HG02840 (cell line): ENCODE data around the gene ARPP19.
"Not testable (repeated sequence)": the region's sequence is repeated elsewhere in the genome, so short reads cannot be mapped to it uniquely, and the experiment has no call there.

Experiments
- ATAC-seq: cut with Tn5 transposase; IDR thresholded peaks from one replicate; pipeline ENCODE4 v1.9.1; 2021; ENCODE audit warnings: mild to moderate bottlenecking, moderate library complexity, moderate number of reproducible peaks; ENCODE audit not compliant: unreplicated experiment, low FRiP score

Gene ARPP19

GRCh38 chr15:52517014-52517413 lies 51.8 kb downstream of the ARPP19 start:
- ATAC-seq, result no peak

- no peak for ATAC-seq
Measured at GRCh38 chr15:52515343-52515742, 53.5 kb downstream of the ARPP19 start.

GRCh38 chr15:52514482-52514881 lies 54.3 kb downstream of the ARPP19 start:
- ATAC-seq, result no peak

- ATAC-seq, result not testable (repeated sequence)
Measured at GRCh38 chr15:52512869-52513268, 56.0 kb downstream of the ARPP19 start.

- no peak for ATAC-seq
Measured at GRCh38 chr15:52511084-52511483, 57.7 kb downstream of the ARPP19 start.

- no peak for ATAC-seq
Measured at GRCh38 chr15:52509500-52510245, 59.2 kb downstream of the ARPP19 start.

- no peak for ATAC-seq
Measured at GRCh38 chr15:52506549-52506948, 62.3 kb downstream of the ARPP19 start.

GRCh38 chr15:52505151-52505550 lies 63.7 kb downstream of the ARPP19 start:
- ATAC-seq, result no peak

GRCh38 chr15:52503788-52504496 lies 64.9 kb downstream of the ARPP19 start:
- peak; percentile 69 for ATAC-seq

- ATAC-seq, result no peak
Measured at GRCh38 chr15:52502608-52503007, 66.2 kb downstream of the ARPP19 start.

GRCh38 chr15:52499506-52499905 lies 69.3 kb downstream of the ARPP19 start:
- ATAC-seq, result no peak

GRCh38 chr15:52498706-52499105 lies 70.1 kb downstream of the ARPP19 start:
- no peak for ATAC-seq
